Muscle of arm (tissue), 12 donors: Measurements from ENCODE around the gene KCNJ6. TPM values are rescaled to one million over a fixed set of nuclear protein-coding genes. Genes with fewer than 3 reads are reported as not detected.
"Not testable (repeated sequence)": the region's sequence is repeated elsewhere in the genome, so short reads cannot be mapped to it uniquely, and the experiment has no call there.

Source experiments
- DNase-seq: peaks from one replicate; pipeline ENCODE4 v3.0.0-alpha.2; 2013
- polyA plus RNA-seq, 12 donors: library from polyadenylated mRNA; unstranded; fragments of 120-200 nt; gene quantifications; one replicate each; pipeline ENCODE4 v1.2.1, GENCODE V29; 2013; ENCODE audit not compliant: insufficient read length in 12 of 12

The KCNJ6 gene
- polyA plus RNA-seq, 12 donors = 0.62 to 2.1 (median 1.1) TPM; not detected in 1

- no peak for DNase-seq
These were observed 178.3 kb downstream of the KCNJ6 start for GRCh38 chr21:37737996-37738395.

GRCh38 chr21:37737507-37737906 lies 178.8 kb downstream of the KCNJ6 start:
- DNase-seq = no peak

GRCh38 chr21:37734846-37735245 lies 181.4 kb downstream of the KCNJ6 start:
- no peak for DNase-seq

- no peak for DNase-seq
These were observed 183.3 kb downstream of the KCNJ6 start for GRCh38 chr21:37732927-37733326.

DNA sequence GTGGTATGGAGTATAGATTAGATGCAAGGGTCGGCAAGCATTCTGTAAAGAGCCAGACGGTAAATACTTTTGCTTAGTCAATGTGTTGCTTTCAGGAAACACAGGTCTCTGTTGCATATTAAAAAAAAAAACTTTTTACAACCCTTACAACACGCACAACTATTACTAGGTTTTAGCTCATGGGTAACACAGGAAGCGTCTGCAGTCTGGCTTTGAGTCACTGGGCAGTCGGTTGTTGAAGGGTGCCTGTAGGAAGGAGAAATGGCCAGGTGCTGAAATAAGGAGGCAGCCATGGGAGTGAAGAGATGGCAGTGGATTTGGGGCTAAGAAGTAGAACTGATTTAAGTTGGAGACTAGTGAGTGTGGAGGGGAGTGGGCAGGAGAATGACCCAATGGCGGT lies 192.1 kb downstream of the KCNJ6 start:
- no peak for DNase-seq

DNA sequence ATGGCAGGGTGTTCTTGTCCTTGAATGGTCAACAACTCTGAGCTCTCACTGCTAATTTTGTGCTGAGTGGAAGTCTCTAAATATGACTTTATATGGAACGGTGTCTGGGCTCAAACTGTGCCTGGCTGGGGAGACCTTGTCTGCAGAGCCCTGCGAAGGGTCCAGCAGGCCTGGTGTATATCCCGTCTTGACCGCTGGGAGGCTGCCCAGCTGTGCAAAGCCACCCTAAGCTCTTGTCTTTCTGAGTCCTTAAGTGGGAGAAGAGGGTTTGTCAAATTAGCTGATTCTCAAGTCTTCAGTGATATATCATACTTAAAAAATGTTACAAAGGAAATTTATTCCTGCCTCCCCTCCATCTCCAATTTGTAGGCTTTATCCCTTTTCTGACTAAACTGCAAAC lies 198.7 kb downstream of the KCNJ6 start:
- DNase-seq = no peak

DNA sequence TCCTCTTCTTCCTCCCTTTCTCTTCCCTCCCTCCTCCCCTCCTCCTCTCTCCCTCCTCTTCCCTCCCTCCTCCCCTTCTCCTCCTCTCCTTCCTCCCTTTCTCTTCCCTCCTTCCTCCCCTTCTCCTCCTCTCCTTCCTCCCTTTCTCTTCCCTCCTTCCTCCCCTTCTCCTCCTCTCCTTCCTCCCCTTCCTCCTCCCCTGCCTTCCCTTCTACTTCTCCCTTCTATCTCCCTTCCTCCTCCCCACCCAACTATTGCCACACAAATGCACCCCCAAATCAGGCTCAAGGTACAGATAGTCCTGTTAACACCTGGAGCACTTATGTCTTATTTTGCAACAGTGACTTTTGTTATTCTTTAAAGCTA lies 203.7 kb downstream of the KCNJ6 start:
- DNase-seq = not testable (repeated sequence)

GRCh38 chr21:37711836-37712568 lies 204.3 kb downstream of the KCNJ6 start:
- DNase-seq = peak; percentile 58

DNA sequence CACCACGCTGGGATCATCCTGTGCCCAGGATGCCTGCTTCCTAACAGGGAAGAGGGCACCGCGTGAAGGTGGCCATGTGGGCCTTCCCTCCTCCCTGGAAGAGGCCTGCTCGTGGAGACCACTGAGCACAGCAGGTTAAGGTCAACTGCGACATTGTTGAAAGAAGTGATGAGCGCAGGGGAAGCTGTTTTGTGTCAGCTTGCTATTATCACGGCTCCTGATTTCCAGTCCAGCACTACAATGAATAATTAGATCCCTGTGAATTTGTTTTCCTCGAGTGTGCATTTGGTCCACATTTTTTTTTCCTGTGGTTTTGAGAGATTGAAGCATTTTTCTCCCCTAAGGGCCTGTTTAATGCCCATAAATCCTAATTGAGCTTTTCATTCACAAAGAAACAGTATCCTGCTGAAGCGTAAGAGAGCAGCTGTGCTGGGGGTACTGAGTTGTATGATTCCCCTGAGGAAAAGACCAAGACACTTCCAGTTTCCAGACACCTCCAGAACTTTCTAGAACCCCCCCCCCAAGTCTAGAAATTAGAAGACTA lies 204.9 kb downstream of the KCNJ6 start:
- no peak for DNase-seq

DNA sequence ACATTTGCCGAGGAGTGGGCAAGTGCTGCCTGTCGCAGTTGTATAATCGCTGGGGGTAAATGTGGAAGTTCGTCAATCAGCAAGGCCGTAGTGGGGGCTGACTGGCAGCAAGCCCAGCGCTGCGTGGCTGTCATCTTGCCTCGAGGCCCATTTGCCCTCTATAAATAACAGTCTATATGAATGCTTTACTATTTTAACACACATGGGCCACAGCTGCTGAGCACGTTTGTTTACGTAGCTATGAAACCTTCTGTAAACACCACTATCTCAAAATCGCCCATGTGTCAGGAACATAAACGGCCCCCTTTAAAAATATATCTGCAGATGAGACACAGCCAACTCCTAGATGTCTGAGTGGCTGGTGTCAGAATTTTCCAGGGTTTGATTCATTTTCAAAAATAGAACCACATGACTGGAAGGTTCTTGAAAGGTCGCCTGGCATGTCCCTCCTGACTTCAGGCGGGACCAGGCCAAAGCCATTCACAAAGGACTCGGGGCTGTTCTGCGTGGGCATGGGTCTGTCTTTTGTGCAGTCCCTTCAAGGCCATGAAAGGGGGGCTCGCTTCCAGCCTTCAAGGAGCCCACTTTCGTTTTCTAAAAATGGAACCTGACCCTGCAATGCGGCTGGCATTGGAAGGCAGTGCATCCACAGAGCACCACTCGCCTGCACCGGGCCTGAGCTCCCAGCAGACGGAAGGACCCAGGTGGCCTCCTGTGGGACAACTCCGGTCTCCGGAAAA lies 205.5 kb downstream of the KCNJ6 start:
- peak; percentile 48 for DNase-seq

GRCh38 chr21:37704751-37705150 lies 211.5 kb downstream of the KCNJ6 start:
- no peak for DNase-seq

- no peak for DNase-seq
These were observed 214.0 kb downstream of the KCNJ6 start for GRCh38 chr21:37702241-37702640.

- DNase-seq = peak; percentile 26
These were observed 215.5 kb downstream of the KCNJ6 start for GRCh38 chr21:37700641-37701202.

GRCh38 chr21:37699024-37699775 lies 217.1 kb downstream of the KCNJ6 start:
- no peak for DNase-seq

- DNase-seq = no peak
These were observed 219.3 kb downstream of the KCNJ6 start for GRCh38 chr21:37696936-37697335.

GRCh38 chr21:37695111-37695510 lies 221.1 kb downstream of the KCNJ6 start:
- no peak for DNase-seq

DNA sequence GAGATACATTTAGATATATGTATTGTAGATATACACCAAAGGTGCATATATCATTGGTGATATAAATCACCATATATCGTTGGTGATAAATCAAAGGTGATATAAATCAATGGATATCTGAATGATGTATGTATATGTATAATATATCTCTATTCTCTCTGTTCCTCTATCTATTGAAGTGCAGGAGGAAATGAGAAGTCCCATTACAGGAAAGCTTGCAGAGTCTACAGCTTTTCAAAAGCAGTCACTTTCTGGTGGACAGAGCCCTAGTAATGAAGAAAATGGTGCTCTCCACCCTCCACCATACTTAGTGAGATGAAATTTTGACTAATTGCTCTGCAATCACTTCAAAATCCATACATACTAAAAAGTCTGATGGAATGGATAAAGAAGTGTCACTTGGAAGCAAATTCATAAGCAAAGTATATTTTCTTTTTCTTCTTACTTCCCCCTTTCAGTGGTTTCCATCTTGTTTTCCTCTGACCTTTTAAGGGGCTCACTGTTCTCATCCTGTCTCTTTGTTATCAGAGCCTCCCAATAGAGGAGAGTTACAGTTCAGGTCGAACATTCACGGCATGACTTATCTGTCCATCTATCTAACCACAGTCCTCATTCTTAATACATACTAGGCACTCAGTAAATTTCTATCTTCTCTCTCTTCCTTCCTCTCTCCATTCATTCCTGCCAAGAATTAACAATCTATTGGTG lies 227.2 kb downstream of the KCNJ6 start:
- no peak for DNase-seq

DNA sequence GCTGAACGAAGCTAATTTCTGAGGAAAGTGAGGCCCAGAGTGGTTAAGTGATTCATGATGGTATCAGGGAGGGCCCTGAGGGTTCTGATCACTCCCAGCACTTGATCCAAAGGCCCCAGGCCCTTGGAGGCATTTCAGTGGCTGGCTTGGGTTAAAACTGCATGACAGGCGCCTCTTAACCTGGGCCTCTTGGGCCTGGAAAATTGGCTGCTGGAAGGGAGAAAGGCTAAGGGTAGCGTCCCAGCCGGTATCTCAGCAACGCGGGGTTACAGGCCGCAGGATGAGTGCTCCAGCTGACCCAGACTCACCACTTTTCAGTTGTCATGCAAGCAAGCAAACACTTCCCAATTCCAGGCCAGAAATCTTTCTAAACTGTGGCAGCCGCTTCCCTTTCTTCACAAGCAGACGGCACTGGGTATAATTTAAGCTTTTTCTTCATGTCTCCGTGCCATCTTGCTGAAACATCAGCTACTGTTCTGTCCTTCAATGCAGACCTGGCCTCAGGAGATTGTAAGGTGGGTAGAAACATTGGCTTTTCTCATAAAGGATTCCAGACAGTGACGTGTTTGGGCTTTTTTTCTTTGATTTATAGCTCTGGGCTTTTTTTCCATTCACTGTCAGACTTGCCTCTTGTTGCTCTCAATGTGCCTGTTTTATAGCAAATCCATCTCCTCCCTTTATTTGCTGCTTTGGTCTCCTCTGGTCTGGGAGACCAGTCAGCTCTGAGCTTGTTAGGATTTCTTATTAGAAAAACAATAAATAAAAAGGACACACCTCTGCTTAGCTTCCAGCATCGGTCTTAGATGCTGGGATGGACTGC lies 229.1 kb downstream of the KCNJ6 start:
- DNase-seq = no peak

GRCh38 chr21:37684547-37684946 lies 231.7 kb downstream of the KCNJ6 start:
- no peak for DNase-seq

DNA sequence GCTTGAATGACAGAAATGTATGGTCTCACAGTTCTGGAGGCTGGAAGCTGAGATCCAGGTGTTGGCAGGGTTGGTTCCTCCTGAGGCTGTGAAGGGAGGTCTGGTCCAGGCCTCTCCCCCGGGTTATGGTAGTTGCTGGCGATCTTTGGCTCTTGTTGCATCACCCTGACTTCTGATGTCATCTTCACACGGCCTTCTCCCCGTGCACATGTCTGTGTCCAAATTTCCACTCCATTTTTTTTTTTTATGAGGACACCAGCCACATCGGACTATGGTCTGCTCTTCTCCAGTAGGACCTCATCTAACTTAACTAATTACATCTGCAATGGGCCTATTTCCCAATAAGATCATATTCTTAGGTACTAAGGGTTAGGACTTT lies 232.2 kb downstream of the KCNJ6 start:
- no peak for DNase-seq
